Neural cell (in vitro differentiated cells): ENCODE data around the gene PPP1R2B. TPM values are rescaled to one million over a fixed set of nuclear protein-coding genes. Genes with fewer than 3 reads are reported as not detected.

Source experiments
- H2AFZ ChIP-seq: fragments of 200-600, 300-800 bp; sonication (generic), shearing (Covaris generic); 2 replicates; pipeline ENCODE4 v1.6.0; 2014; ENCODE audit warnings: low read depth, mild to moderate bottlenecking, antibody characterized with exemption, low read length, moderate library complexity
- H3F3A ChIP-seq: fragments of 200-600 bp; shearing (Covaris generic); 2 replicates; pipeline ENCODE4 v1.6.1; 2016; ENCODE audit warnings: mild to moderate bottlenecking, moderate library complexity, mixed read lengths, antibody characterized with exemption, low read length; ENCODE audit not compliant: insufficient read depth, poor library complexity, severe bottlenecking
- H3K27ac ChIP-seq: fragments of 200-600, 300-800 bp; sonication (generic), shearing (Covaris generic); 2 replicates; pipeline ENCODE4 v1.5.1; 2014; ENCODE audit warnings: mild to moderate bottlenecking, low read length, moderate library complexity
- H3K27me3 ChIP-seq: fragments of 300-800, 200-600 bp; sonication (generic), shearing (Covaris generic); 2 replicates; pipeline ENCODE4 v1.6.0; 2014; ENCODE audit warnings: mild to moderate bottlenecking, low read depth, low read length, moderate library complexity; ENCODE audit not compliant: insufficient read depth
- H3K36me3 ChIP-seq: fragments of 300-800, 200-600 bp; sonication (generic), shearing (Covaris generic); 2 replicates; pipeline ENCODE4 v1.5.1; 2014; ENCODE audit warnings: mild to moderate bottlenecking, antibody characterized with exemption, low read length, moderate library complexity; ENCODE audit not compliant: insufficient read depth
- H3K4me2 ChIP-seq: fragments of 300-800, 200-600 bp; sonication (generic), shearing (Covaris generic); 2 replicates; pipeline ENCODE4 v1.6.0; 2014; ENCODE audit warnings: mild to moderate bottlenecking, low read length
- H3K4me3 ChIP-seq: fragments of 300-800, 200-600 bp; sonication (generic), shearing (Covaris generic); 2 replicates; pipeline ENCODE4 v1.5.1; 2014; ENCODE audit warnings: mild to moderate bottlenecking, low read length, moderate library complexity
- H3K79me2 ChIP-seq: fragments of 200-600 bp; shearing (Covaris generic); replicated peaks from 2 replicates; pipeline ENCODE4 v1.6.0; 2014; ENCODE audit warnings: mild to moderate bottlenecking, low read length, moderate library complexity; ENCODE audit not compliant: insufficient read depth
- H3K9ac ChIP-seq: fragments of 300-800, 200-600 bp; sonication (generic), shearing (Covaris generic); 2 replicates; pipeline ENCODE4 v1.6.1; 2016; ENCODE audit warnings: mild to moderate bottlenecking, low read length, mixed read lengths
- H3K9me2 ChIP-seq: fragments of 200-600 bp; shearing (Covaris generic); 2 replicates; pipeline ENCODE4 v1.6.1; 2016; ENCODE audit warnings: mild to moderate bottlenecking, low read length, mixed read lengths; ENCODE audit not compliant: insufficient read depth
- H3K9me3 ChIP-seq: fragments of 200-600, 300-800 bp; sonication (generic), shearing (Covaris generic); 2 replicates; pipeline ENCODE4 v1.6.1; 2016; ENCODE audit warnings: mild to moderate bottlenecking, mixed run types, low read length, moderate library complexity, mixed read lengths
- H4K20me1 ChIP-seq: fragments of 200-600 bp; shearing (Covaris generic); 2 replicates; pipeline ENCODE4 v1.6.1; 2016; ENCODE audit warnings: mild to moderate bottlenecking, mixed run types; ENCODE audit not compliant: insufficient read depth
- EP300 ChIP-seq: fragments of 450-650 bp; conservative IDR thresholded peaks from 2 replicates; pipeline ENCODE4 v1.6.1; 2014; ENCODE audit warnings: antibody characterized with exemption, mild to moderate bottlenecking, moderate library complexity; ENCODE audit not compliant: poor library complexity, severe bottlenecking
- EZH2 ChIP-seq: fragments of 200-600, 300-800 bp; shearing (Covaris generic), sonication (generic); IDR thresholded peaks from 2 replicates; pipeline ENCODE4 v1.6.1; 2014; ENCODE audit warnings: antibody characterized with exemption, low read length, borderline replicate concordance, mild to moderate bottlenecking; ENCODE audit not compliant: insufficient read depth, poor library complexity, severe bottlenecking
- MXI1 ChIP-seq: fragments of 450-650 bp; conservative IDR thresholded peaks from 2 replicates; pipeline ENCODE4 v1.6.1; 2014; ENCODE audit warnings: antibody characterized with exemption, mild to moderate bottlenecking; ENCODE audit not compliant: poor library complexity, severe bottlenecking
- POLR2AphosphoS5 ChIP-seq: IDR thresholded peaks from 2 replicates; pipeline ENCODE4 v1.6.1; 2012
- RAD21 ChIP-seq: fragments of 450-650 bp; conservative IDR thresholded peaks from 2 replicates; pipeline ENCODE4 v1.6.1; 2014; ENCODE audit warnings: antibody characterized with exemption, mild to moderate bottlenecking, moderate library complexity
- SMC3 ChIP-seq: fragments of 450-650 bp; conservative IDR thresholded peaks from 2 replicates; pipeline ENCODE4 v1.6.1; 2014; ENCODE audit warnings: antibody characterized with exemption, mild to moderate bottlenecking, moderate library complexity; ENCODE audit not compliant: poor library complexity
- TAF1 ChIP-seq: IDR thresholded peaks from 2 replicates; pipeline ENCODE4 v1.6.1; 2012; ENCODE audit warnings: low read depth
- polyA plus RNA-seq: library from polyadenylated mRNA; depleted of rRNA; stranded (reverse); fragments of >200 nt; gene quantifications from 2 replicates; pipeline ENCODE4 v1.2.3, GENCODE V29; 2014
- TF ChIP-seq, protein P1 (sequence below): IDR thresholded peaks from 2 replicates; pipeline ENCODE4 v1.6.1; 2012; ENCODE audit warnings: borderline replicate concordance
- TF ChIP-seq, protein P2 (sequence below): fragments of 450-650 bp; IDR thresholded peaks from 2 replicates; pipeline ENCODE4 v1.5.1; 2014; ENCODE audit warnings: antibody characterized with exemption, mild to moderate bottlenecking, moderate library complexity; ENCODE audit not compliant: poor library complexity, severe bottlenecking

The PPP1R2B gene
- polyA plus RNA-seq, 1 donor from 2014 or later = not detected

DNA sequence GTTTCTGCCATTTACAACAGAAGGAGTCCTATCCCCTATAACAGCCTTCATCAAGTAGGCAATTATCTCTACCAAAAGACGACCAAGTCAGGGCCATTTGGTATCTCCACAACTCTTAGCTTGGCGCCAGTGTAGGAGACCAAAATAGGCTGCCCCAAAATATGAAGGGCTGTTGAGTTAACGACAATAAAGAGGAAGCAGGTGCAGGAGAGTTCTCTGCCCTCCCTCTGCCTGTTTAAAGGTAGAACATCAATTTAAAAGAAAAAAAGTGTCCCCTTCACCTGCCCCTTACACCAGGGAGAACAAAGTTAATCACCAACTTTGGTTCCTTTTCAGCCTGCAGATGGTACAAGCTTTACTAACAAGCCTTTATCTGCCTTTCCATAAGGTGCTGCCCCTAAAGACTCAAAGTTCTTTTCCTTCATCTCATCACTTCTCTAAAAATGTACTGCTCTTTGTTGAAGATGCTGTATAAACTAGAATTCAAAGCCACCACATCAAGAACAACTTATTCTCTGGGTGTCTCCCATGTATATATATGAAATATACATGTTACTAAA lies 33.3 kb downstream of the PPP1R2B start:
- Histone ChIP-seq H3K4me3 (no peak overlapping the region), H3K27ac (no peak overlapping the region), H3K36me3 (no peaks in the 10 kb centered on the region), H3K9me2 (no peaks in the 10 kb centered on the region), H3K27me3 (no peaks in the 10 kb centered on the region), H3K9me3 (no peaks in the 10 kb centered on the region), H4K20me1 (no peaks in the 10 kb centered on the region), H3K9ac (no peak overlapping the region), H3K4me2 (no peak overlapping the region), H2AFZ (no peak overlapping the region), H3F3A (no peaks in the 10 kb centered on the region), H3K79me2 (no peaks in the 10 kb centered on the region)
- no peak for TF ChIP-seq MXI1
- TF ChIP-seq RAD21 = no peak
- no peak for TF ChIP-seq POLR2AphosphoS5
- TF ChIP-seq, protein P1, sequence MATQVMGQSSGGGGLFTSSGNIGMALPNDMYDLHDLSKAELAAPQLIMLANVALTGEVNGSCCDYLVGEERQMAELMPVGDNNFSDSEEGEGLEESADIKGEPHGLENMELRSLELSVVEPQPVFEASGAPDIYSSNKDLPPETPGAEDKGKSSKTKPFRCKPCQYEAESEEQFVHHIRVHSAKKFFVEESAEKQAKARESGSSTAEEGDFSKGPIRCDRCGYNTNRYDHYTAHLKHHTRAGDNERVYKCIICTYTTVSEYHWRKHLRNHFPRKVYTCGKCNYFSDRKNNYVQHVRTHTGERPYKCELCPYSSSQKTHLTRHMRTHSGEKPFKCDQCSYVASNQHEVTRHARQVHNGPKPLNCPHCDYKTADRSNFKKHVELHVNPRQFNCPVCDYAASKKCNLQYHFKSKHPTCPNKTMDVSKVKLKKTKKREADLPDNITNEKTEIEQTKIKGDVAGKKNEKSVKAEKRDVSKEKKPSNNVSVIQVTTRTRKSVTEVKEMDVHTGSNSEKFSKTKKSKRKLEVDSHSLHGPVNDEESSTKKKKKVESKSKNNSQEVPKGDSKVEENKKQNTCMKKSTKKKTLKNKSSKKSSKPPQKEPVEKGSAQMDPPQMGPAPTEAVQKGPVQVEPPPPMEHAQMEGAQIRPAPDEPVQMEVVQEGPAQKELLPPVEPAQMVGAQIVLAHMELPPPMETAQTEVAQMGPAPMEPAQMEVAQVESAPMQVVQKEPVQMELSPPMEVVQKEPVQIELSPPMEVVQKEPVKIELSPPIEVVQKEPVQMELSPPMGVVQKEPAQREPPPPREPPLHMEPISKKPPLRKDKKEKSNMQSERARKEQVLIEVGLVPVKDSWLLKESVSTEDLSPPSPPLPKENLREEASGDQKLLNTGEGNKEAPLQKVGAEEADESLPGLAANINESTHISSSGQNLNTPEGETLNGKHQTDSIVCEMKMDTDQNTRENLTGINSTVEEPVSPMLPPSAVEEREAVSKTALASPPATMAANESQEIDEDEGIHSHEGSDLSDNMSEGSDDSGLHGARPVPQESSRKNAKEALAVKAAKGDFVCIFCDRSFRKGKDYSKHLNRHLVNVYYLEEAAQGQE = no peak
- no peak for TF ChIP-seq SMC3
- TF ChIP-seq, protein P2, sequence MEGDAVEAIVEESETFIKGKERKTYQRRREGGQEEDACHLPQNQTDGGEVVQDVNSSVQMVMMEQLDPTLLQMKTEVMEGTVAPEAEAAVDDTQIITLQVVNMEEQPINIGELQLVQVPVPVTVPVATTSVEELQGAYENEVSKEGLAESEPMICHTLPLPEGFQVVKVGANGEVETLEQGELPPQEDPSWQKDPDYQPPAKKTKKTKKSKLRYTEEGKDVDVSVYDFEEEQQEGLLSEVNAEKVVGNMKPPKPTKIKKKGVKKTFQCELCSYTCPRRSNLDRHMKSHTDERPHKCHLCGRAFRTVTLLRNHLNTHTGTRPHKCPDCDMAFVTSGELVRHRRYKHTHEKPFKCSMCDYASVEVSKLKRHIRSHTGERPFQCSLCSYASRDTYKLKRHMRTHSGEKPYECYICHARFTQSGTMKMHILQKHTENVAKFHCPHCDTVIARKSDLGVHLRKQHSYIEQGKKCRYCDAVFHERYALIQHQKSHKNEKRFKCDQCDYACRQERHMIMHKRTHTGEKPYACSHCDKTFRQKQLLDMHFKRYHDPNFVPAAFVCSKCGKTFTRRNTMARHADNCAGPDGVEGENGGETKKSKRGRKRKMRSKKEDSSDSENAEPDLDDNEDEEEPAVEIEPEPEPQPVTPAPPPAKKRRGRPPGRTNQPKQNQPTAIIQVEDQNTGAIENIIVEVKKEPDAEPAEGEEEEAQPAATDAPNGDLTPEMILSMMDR = no peak
- TF ChIP-seq TAF1 = no peak
- no peak for TF ChIP-seq EP300
- TF ChIP-seq EZH2 = no peak

DNA sequence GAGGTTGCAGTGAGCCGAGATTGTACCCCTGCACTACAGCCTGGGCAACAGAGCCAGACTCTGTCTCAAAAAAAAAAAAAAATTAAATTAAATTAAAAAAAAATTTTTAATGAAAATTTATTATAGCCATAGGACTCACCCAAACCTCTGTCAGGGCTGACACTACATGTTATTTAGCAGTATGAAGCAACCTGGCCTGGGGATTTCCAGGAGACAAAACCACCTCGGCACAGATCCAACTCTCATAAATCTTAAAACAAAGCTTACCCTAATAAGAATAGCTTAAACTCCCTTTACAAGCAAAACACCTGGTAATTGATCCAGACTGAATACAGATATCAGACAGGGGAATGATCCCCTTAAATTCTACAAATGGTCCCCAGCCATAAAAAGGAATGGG lies 38.4 kb downstream of the PPP1R2B start:
- no peaks in the 10 kb centered on the region for H4K20me1 ChIP-seq
- no peak overlapping the region for H3K9ac ChIP-seq
- H3K4me3 ChIP-seq = no peak overlapping the region
- no peaks in the 10 kb centered on the region for H3K79me2 ChIP-seq
- H3K9me2 ChIP-seq = no peaks in the 10 kb centered on the region
- H3K36me3 ChIP-seq = no peaks in the 10 kb centered on the region
- no peak overlapping the region for H3K4me2 ChIP-seq
- no peaks in the 10 kb centered on the region for H3K27me3 ChIP-seq
- TF ChIP-seq RAD21 (no peak), MXI1 (no peak), EZH2 (no peak), POLR2AphosphoS5 (no peak), SMC3 (no peak)
- no peak overlapping the region for H2AFZ ChIP-seq
- no peak overlapping the region for H3K27ac ChIP-seq
- no peaks in the 10 kb centered on the region for H3F3A ChIP-seq
- no peaks in the 10 kb centered on the region for H3K9me3 ChIP-seq
